ENCODE measurements around the gene PIGQ.
A peak's percentile ranks its signal among the peaks of the same experiment; 100 is the strongest.

The PIGQ gene

DNA sequence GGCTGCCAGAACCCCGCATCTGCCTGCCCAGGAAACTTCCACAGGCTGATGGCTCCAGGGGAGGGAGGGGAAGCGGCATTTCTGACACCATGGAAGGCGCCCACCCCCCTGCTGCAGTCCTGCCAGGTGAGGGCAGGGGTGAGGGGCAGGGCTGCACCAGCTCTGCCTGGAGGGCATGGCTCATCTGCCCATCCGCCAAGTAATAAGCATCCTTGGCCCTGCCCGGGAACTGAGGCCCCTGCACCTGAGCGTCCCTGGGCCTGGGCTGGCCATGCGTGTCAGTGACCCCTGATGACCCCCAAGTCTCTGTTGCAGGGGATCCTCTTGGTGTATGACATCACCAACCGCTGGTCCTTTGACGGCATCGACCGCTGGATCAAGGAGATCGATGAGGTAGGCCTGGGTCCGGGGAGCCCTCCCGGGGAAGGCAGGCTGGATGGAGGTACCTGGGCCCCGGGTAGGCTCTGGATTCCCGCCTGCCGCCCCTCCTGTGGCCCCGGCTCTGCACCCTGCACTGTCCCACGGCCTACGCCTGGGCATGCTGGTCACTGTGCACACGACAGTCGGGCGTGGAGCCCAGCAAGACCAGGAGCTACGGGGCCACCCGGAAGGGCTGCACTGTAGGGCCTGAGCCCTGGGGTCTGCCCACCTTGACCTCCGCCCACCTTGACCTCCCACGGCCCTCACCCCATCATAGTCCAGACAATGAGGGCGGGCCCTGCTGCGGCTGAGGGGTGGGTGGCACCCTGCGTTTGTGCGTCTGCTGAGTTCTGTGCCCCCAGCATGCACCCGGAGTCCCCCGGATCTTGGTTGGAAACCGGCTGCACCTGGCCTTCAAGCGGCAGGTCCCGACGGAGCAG, 55.6 kb downstream of the PIGQ start:
- DNase-seq (ENCODE audit: insufficient read length, low spot score) (no peak), FAIRE-seq (no peak)

DNA sequence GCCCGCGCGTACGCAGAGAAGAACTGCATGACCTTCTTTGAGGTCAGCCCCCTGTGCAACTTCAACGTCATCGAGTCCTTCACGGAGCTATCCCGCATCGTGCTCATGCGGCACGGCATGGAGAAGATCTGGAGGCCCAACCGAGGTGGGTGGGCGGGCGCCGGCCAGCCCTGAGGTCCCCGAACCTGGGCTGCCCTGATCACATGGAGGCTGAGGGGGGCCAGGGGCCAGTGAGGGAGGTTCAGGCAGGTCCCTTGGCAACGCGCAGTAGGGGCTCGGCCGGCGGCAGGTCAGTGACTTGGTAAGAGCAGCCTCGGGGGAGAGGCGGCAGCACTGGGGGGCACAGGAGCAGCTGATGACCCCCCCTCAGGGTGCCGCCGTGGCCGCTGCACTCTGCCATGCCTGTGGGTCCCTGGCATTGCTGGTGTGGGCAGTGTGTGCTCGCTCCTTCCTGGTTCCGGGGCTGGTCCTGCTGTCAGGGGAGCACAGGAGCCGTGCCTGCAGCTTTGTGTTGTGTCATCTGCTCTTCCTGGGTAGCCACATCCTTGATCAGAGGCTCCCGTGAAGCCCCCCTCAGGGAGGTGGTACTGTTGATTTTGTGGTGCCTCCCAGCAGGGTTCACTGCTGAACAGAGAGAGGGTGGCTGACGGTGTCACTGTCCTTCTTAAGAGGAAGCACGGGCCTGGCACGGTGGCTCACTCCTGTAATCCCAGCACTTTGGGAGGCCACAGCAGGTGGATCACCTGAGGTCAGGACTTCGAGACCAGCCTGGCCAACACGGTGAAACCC, 56.4 kb downstream of the PIGQ start:
- FAIRE-seq (no peak), DNase-seq (ENCODE audit: insufficient read length, low spot score) (no peak)

DNA sequence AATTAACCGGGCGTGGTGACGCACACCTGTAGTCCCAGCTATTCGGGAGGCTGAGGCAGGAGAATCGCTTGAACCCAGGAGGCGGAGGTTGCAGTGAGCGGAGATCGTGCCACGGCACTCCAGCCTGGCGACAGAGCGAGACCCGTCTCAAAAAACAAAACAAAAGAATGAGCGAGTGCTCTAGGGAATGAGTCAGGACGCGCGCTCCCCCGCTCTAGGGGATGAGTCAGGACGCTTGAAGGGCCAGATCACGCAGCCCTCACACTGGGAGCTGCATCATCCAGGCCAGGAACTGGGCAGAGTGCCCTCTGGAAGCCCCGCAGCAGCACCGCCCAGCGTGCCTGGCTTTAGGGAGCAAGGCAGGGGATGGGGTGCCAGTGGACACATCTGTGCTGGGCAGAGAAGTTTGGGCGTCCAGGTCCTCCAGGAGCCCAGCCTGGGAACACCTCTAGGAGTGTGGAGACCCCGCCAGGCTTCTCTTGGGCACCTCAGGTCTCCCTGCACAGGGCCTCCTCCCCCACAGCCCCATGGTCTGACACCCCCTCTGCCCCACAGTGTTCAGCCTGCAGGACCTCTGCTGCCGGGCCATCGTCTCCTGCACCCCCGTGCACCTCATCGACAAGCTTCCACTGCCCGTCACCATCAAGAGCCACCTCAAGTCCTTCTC, 57.2 kb downstream of the PIGQ start:
- DNase-seq (ENCODE audit: insufficient read length, low spot score) (peak; percentile 93), FAIRE-seq (no peak)

- FAIRE-seq (no peak), DNase-seq (ENCODE audit: insufficient read length, low spot score) (no peak)
Measured at GRCh38 chr16:627454-628239, 57.9 kb downstream of the PIGQ start.

DNA sequence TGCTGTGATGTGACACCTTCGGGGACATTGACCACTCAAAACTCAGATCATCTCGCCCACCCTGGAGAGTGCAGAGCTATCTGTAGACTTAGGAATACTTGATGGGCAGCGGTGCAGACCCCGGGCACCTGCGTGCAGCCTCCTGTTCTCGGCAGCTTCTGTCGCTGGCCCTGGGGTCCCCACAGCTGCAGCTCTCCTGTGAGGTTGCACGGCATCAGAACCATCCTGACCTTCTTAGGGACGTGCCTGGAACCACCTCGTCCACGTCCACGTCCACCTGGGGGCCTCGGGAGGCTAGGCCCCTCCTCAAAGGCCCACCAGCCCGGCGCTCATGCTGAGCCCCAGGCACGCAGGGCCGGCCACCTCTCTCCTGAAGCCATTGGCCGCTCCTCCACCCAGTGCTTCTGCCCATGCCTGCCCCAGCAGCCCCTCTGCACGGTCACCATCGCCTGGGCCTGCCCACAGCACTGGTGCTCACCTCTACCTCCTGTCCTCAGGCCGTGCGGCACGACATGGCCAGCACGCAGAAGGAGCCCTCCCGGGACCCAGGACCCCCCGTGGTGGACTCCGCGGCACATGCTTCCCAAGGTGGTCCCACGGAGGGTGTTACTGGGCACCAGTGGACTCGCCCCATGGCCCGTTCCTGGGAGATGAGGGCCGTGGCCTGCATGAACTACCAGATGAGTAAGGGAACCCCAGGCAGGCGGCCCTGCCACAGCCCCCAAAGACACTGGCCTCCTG, 58.7 kb downstream of the PIGQ start:
- no peak for DNase-seq (ENCODE audit: insufficient read length, low spot score)

DNA sequence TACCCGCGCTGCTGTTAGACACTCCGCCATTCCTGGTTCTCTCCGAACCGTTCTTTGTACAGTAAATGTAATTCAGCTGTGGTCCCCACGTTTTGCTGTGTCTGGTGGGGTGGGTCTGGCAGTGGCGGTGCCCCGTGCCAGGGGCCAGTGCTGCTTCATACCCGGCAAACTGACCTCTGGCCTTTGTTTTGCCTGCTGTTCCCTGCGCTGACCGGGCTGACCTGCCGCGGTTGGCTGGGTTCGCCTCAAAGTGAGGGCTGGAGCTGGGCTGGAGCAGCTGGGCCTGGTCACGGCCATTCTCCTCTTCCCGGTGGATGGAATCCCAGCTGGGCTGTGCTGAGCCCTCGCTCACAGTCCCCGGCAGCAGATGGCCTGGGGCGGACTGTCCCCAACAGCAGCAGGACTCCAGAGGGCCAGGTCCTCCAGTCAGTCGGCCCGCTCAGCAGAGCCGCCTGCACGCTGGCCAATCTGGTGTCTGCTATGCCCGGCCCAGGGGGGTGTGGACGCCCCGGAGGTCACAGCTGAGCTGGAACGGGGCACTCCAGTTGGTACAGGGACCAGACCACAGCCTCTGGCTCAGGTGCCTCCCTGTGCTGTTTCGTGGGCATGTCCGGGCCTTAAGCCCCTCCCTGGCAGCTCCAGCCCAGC, 59.5 kb downstream of the PIGQ start:
- FAIRE-seq (no peak), DNase-seq (ENCODE audit: insufficient read length, low spot score) (no peak)

More for the DNA sequence above, 58.7 kb downstream of the PIGQ start:
- no peak for FAIRE-seq

GRCh38 chr16:629833-630248, 60.1 kb downstream of the PIGQ start:
- no peak for FAIRE-seq

GRCh38 chr16:630249-630814, 60.6 kb downstream of the PIGQ start:
- FAIRE-seq (no peak), DNase-seq (ENCODE audit: insufficient read length, low spot score) (no peak)

More at GRCh38 chr16:629833-630248, 60.1 kb downstream of the PIGQ start:
- no peak for DNase-seq (ENCODE audit: insufficient read length, low spot score)

GRCh38 chr16:630815-631405, 61.1 kb downstream of the PIGQ start, which contains the start of gene WFIKKN1:
Gene WFIKKN1, plus strand, starts transcription at chr16:630985. Its CDS starts 269 bp downstream, at chr16:631254.
- DNase-seq (ENCODE audit: insufficient read length, low spot score) (no peak), FAIRE-seq (no peak)

- FAIRE-seq: no peak
- no peak for DNase-seq (ENCODE audit: insufficient read length, low spot score)
Measured at GRCh38 chr16:631808-632358, 62.1 kb downstream of the PIGQ start.

DNA sequence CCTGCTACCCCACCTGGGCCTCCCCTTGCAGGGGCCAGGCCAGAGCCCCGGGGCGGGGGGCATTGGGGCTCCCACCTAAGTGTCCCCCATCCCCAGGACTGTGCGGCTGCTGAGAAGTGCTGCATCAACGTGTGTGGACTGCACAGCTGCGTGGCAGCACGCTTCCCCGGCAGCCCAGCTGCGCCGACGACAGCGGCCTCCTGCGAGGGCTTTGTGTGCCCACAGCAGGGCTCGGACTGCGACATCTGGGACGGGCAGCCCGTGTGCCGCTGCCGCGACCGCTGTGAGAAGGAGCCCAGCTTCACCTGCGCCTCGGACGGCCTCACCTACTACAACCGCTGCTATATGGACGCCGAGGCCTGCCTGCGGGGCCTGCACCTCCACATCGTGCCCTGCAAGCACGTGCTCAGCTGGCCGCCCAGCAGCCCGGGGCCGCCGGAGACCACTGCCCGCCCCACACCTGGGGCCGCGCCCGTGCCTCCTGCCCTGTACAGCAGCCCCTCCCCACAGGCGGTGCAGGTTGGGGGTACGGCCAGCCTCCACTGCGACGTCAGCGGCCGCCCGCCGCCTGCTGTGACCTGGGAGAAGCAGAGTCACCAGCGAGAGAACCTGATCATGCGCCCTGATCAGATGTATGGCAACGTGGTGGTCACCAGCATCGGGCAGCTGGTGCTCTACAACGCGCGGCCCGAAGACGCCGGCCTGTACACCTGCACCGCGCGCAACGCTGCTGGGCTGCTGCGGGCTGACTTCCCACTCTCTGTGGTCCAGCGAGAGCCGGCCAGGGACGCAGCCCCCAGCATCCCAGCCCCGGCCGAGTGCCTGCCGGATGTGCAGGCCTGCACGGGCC, 62.9 kb downstream of the PIGQ start:
- DNase-seq (ENCODE audit: insufficient read length, low spot score) (no peak), FAIRE-seq (no peak)

GRCh38 chr16:633336-634050, 63.7 kb downstream of the PIGQ start:
- DNase-seq (ENCODE audit: insufficient read length, low spot score): no peak
- FAIRE-seq: no peak
